ENCODE measurements around the gene ANTKMT. TPM values are rescaled to one million over a fixed set of nuclear protein-coding genes. Genes with fewer than 3 reads are reported as not detected.

Gene ANTKMT
- total and polyA plus RNA-seq, 2 donors (not counting 3 experiments of a cell fraction or from before 2014, with no cell fraction given), result 26.1 to 27.9 TPM

DNA sequence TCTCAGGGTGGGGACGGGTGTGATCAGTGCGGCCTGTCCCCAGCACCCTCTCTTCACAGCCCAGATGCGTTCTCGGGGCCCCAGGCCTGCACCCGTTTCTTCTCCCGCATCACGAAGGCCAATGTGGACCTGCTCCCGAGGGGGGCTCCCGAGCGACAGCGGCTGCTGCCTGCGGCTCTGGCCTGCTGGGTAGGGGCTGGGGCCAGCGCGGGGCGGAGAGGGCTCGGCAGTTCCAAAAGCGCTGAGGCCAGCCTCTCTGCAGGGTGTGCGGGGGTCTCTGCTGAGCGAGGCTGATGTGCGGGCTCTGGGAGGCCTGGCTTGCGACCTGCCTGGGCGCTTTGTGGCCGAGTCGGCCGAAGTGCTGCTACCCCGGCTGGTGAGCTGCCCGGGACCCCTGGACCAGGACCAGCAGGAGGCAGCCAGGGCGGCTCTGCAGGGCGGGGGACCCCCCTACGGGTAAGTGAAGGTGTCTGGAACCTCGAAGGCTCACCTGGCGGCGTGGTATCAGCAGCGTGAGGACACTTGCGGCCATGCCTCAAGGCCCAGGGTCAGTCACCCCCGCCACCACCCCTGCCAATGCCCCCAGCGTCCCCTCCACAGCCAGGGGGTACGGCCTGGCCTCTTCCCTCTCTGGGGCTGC lies 44.0 kb downstream of the ANTKMT start:
- CTCF ChIA-PET, result no interaction called here
- intact Hi-C loops (cut with micrococcal nuclease) (no loop called here), dilution Hi-C loops (cut with MboI; ENCODE audit: extremely low pct_ligation_motif_present, low sequenced_read_pairs) (no loop called here)
- Histone ChIP-seq H3K36me3 (ENCODE audit: control insufficient read depth in 2 of 2, extremely low read depth in 1 of 2, insufficient read depth in 2 of 2, low read length in 2 of 2) (no peaks in the 10 kb centered on the region), H3K4me3 (replicated peaks in 1 of 3; ENCODE audit: insufficient read depth in 1 of 3, low read depth in 1 of 3, low read length in 3 of 3) (no peak overlapping the region), H3K27me3 (ENCODE audit: control insufficient read depth in 2 of 2, insufficient read depth in 2 of 2, low read length in 2 of 2) (no peaks in the 10 kb centered on the region), H3K27ac (ENCODE audit: insufficient read depth, low read depth, low read length) (no peak overlapping the region), H3K9ac (replicated peaks; ENCODE audit: extremely low read depth, insufficient read depth, low read length) (no peak overlapping the region), H2AFZ (ENCODE audit: low read depth, low read length) (no peak overlapping the region), H3K4me1 (ENCODE audit: control insufficient read depth, extremely low read depth, insufficient read depth, low read length) (no peaks in the 10 kb centered on the region), H4K20me1 (replicated peaks; ENCODE audit: control insufficient read depth, extremely low read depth, insufficient read depth, low read length) (no peaks in the 10 kb centered on the region), H3K4me2 (ENCODE audit: insufficient read depth, low read length) (no peak overlapping the region), H3K9me3 (replicated peaks; ENCODE audit: control insufficient read depth, insufficient read depth, low read length) (no peaks in the 10 kb centered on the region), H3K9me1 (replicated peaks; ENCODE audit: control insufficient read depth, extremely low read depth, insufficient read depth, low read length) (no peaks in the 10 kb centered on the region), H3K79me2 (ENCODE audit: control insufficient read depth, insufficient read depth, low read length) (no peaks in the 10 kb centered on the region)
- POLR2A ChIA-PET, result no interaction called here
- no peak for DNase-seq (ENCODE audit: low read depth, low spot score)
- BruUV-seq (replicated peaks), result no TSS peak
- TF ChIP-seq FOS (IDR thresholded peaks at IDR 0.05; ENCODE audit: borderline replicate concordance, insufficient read depth, low read length) (no peak), POLR2AphosphoS5 (IDR thresholded peaks at IDR 0.05; ENCODE audit: insufficient read depth, low read depth, low read length) (no peak), EZH2 (IDR thresholded peaks at IDR 0.05; ENCODE audit: borderline replicate concordance, low read depth, low read length, severe bottlenecking) (no peak), POLR2A (IDR thresholded peaks at IDR 0.05; ENCODE audit: low read depth, low read length) (no peak), JUN (IDR thresholded peaks at IDR 0.05; ENCODE audit: borderline replicate concordance, insufficient read depth, insufficient read length, low read depth) (no peak), GATA2 (IDR thresholded peaks at IDR 0.05; ENCODE audit: insufficient read depth, insufficient read length, low read depth, low read length) (no peak), MYC (IDR thresholded peaks at IDR 0.05; ENCODE audit: low read depth, low read length) (no peak)
- TF ChIP-seq, protein P1, sequence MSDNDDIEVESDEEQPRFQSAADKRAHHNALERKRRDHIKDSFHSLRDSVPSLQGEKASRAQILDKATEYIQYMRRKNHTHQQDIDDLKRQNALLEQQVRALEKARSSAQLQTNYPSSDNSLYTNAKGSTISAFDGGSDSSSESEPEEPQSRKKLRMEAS (IDR thresholded peaks at IDR 0.05; ENCODE audit: insufficient read depth, insufficient read length), result no peak
- TF ChIP-seq, protein P2, sequence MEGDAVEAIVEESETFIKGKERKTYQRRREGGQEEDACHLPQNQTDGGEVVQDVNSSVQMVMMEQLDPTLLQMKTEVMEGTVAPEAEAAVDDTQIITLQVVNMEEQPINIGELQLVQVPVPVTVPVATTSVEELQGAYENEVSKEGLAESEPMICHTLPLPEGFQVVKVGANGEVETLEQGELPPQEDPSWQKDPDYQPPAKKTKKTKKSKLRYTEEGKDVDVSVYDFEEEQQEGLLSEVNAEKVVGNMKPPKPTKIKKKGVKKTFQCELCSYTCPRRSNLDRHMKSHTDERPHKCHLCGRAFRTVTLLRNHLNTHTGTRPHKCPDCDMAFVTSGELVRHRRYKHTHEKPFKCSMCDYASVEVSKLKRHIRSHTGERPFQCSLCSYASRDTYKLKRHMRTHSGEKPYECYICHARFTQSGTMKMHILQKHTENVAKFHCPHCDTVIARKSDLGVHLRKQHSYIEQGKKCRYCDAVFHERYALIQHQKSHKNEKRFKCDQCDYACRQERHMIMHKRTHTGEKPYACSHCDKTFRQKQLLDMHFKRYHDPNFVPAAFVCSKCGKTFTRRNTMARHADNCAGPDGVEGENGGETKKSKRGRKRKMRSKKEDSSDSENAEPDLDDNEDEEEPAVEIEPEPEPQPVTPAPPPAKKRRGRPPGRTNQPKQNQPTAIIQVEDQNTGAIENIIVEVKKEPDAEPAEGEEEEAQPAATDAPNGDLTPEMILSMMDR (IDR thresholded peaks at IDR 0.05; ENCODE audit: extremely low read depth in 1 of 2, insufficient read depth in 1 of 2, low read depth in 1 of 2, low read length in 2 of 2), result no peak
- no peak for FAIRE-seq

All from endothelial cell of umbilical vein (primary cell).